Measurements from ENCODE around the gene TMEM61. TPM values are rescaled to one million over a fixed set of nuclear protein-coding genes. Genes with fewer than 3 reads are reported as not detected.
"Not testable (repeated sequence)": the region's sequence is repeated elsewhere in the genome, so short reads cannot be mapped to it uniquely, and the experiment has no call there.

The TMEM61 gene
- not detected in 2 replicates for polyA plus RNA-seq (2014; cell fraction: cytosol; rRNA removed)
- not detected in 2 replicates for polyA plus RNA-seq (2014; cell fraction: nucleus; rRNA removed)

- no peak for DNase-seq (ENCODE audit: low spot score)
Observed at GRCh38 chr1:54980528-54981241, at the start of gene TMEM61. Gene TMEM61, plus strand, starts transcription at chr1:54980628. Its CDS starts 438 bp downstream, at chr1:54981066.

- no peak for DNase-seq (ENCODE audit: low spot score)
Observed at GRCh38 chr1:54931275-54931840, 49.1 kb upstream of the TMEM61 start.

GRCh38 chr1:54934081-54934480 lies 46.3 kb upstream of the TMEM61 start:
- DNase-seq (ENCODE audit: low spot score): not testable (repeated sequence)

- DNase-seq (ENCODE audit: low spot score): no peak
Observed at GRCh38 chr1:54934869-54935268, 45.6 kb upstream of the TMEM61 start.

- DNase-seq (ENCODE audit: low spot score): no peak
Observed at GRCh38 chr1:54936791-54937190, 43.6 kb upstream of the TMEM61 start.

GRCh38 chr1:54937469-54937868 lies 43.0 kb upstream of the TMEM61 start:
- DNase-seq (ENCODE audit: low spot score): no peak

- DNase-seq (ENCODE audit: low spot score): not testable (repeated sequence)
Observed at GRCh38 chr1:54938955-54939354, 41.5 kb upstream of the TMEM61 start.

GRCh38 chr1:54940042-54940441 lies 40.4 kb upstream of the TMEM61 start:
- DNase-seq (ENCODE audit: low spot score): no peak

- no peak for DNase-seq (ENCODE audit: low spot score)
Observed at GRCh38 chr1:54942976-54943375, 37.5 kb upstream of the TMEM61 start.

- peak; percentile 70 for DNase-seq (ENCODE audit: low spot score)
Observed at GRCh38 chr1:54944610-54945392, 35.6 kb upstream of the TMEM61 start.

- no peak for DNase-seq (ENCODE audit: low spot score)
Observed at GRCh38 chr1:54945393-54945936, 35.0 kb upstream of the TMEM61 start.

- no peak for DNase-seq (ENCODE audit: low spot score)
Observed at GRCh38 chr1:54947540-54947939, 32.9 kb upstream of the TMEM61 start.

GRCh38 chr1:54949053-54949452 lies 31.4 kb upstream of the TMEM61 start:
- DNase-seq (ENCODE audit: low spot score): no peak

GRCh38 chr1:54950006-54950368 lies 30.4 kb upstream of the TMEM61 start:
- no peak for DNase-seq (ENCODE audit: low spot score)

- peak; percentile 73 for DNase-seq (ENCODE audit: low spot score)
Observed at GRCh38 chr1:54950369-54951163, 29.9 kb upstream of the TMEM61 start.

GRCh38 chr1:54951810-54952226 lies 28.6 kb upstream of the TMEM61 start:
- no peak for DNase-seq (ENCODE audit: low spot score)

- DNase-seq (ENCODE audit: low spot score): no peak
Observed at GRCh38 chr1:54952950-54953718, 27.3 kb upstream of the TMEM61 start.

- no peak for DNase-seq (ENCODE audit: low spot score)
Observed at GRCh38 chr1:54953846-54954245, 26.6 kb upstream of the TMEM61 start.

- DNase-seq (ENCODE audit: low spot score): no peak
Observed at GRCh38 chr1:54955359-54955758, 25.1 kb upstream of the TMEM61 start.

GRCh38 chr1:54956726-54957125 lies 23.7 kb upstream of the TMEM61 start:
- DNase-seq (ENCODE audit: low spot score): no peak

GRCh38 chr1:54959241-54959640 lies 21.2 kb upstream of the TMEM61 start:
- DNase-seq (ENCODE audit: low spot score): no peak

Measured in SK-N-DZ (cell line).